ENCODE data around the gene ZNF708. TPM values are rescaled to one million over a fixed set of nuclear protein-coding genes. Genes with fewer than 3 reads are reported as not detected.

ZNF708 gene
- 10 to 100 TPM; 30.7 to 30.8 TPM for total RNA-seq
- polyA plus RNA-seq (2013, experiment 1 of 2) = 22.1 TPM
- 24.5 TPM for polyA plus RNA-seq (2013, experiment 2 of 2)
- long read RNA-seq, experiment 1, partial matches to known transcripts = 1 of 4 reads
- long read RNA-seq, experiment 1, other reads (novel, unspliced or antisense) = 3 of 4 reads
- long read RNA-seq, experiment 2, partial matches to known transcripts = 1 of 4 reads
- long read RNA-seq, experiment 2, other reads (novel, unspliced or antisense) = 1 of 4 reads
- long read RNA-seq, experiment 3, full-length matches to known transcripts = 17 of 28 reads
- long read RNA-seq, experiment 3, partial matches to known transcripts = 0 of 28 reads
- long read RNA-seq, experiment 3, other reads (novel, unspliced or antisense) = 11 of 28 reads
- long read RNA-seq, experiment 4, full-length matches to known transcripts = 2 of 3 reads
- long read RNA-seq, experiment 4, partial matches to known transcripts = 0 of 3 reads
- long read RNA-seq, experiment 4, other reads (novel, unspliced or antisense) = 1 of 3 reads

DNA sequence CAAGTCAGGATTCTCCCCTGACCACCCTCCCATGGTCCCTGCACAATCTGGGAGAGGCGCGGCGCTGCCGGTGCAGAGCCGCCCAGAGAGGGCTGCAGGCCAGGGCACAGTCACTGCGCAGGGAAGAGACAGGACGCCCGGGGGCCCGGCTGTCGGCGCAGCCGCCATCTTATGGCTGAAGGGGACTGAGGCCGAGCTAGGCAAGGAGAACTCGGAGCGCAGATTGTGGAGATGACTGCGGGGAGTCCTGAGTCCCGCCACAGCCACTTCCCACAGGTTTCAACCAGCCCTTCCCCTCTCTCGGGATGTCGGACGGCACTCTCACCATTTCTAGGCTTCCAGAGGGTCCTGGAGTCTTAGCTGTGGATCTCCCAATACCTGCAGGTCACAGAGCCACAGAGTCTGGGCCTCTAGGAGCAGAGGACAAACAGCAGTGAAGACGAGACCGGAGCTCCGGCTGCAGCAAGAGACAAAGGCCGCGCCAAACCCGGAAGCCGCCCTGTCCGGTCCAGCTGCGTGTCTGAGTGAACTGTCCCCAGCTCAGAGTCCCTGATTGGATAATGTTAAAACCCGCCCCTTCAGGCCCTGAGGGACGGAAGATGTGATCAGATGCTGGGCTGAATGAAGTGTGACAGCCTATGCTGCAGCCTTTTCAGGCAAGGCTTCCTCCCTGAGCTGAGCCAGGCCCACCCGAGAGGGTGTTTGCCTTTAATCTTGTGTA, at the start of gene ZNF708:
TSS of gene ZNF708 (minus strand) at position 526 of the 721 bp plus-strand sequence. CDS start at position 328, 198 bp downstream.
- H3K9me3 ChIP-seq (ENCODE audit: control insufficient read depth, low read length) = peaks cover 41% of the 10 kb centered on the region
- Mint-ChIP-seq H3K4me3 (peak within 1 kb of the TSS; percentile 97), H3K9me3 (peaks cover 38% of the 10 kb centered on the region), H3K27ac (peak within 1 kb of the TSS; percentile 99), H3K27me3 (ENCODE audit: insufficient read depth) (no peaks in the 10 kb centered on the region), H3K36me3 (ENCODE audit: low read depth) (peaks cover 34% of the 10 kb centered on the region), H3K4me1 (peaks cover 6% of the 10 kb centered on the region)
- H3K9ac ChIP-seq (ENCODE audit: extremely low read depth, low read length, poor library complexity, severe bottlenecking) = peak within 1 kb of the TSS; percentile 94
- 0% methylated on average over 15 to 31 of the region's 32 CpGs for WGBS, 2 experiments (ENCODE audit: insufficient coverage in 1 of 2, insufficient read length in 1 of 2)
- peaks cover 24% of the 10 kb centered on the region for H3K36me3 ChIP-seq (ENCODE audit: control insufficient read depth, insufficient read depth, low read length)
- DNase-seq = peak; percentile 95
- peak within 1 kb of the TSS; percentile 99 for H3K27ac ChIP-seq (ENCODE audit: low read depth, low read length)
- TF ChIP-seq CTCF (conservative IDR thresholded peaks at IDR 0.05) = no peak
- H3K4me1 ChIP-seq (ENCODE audit: control insufficient read depth, insufficient read depth, low read length) = no peaks in the 10 kb centered on the region
- peak within 1 kb of the TSS; percentile 90 for H3K4me3 ChIP-seq (ENCODE audit: low read length)
- no peaks in the 10 kb centered on the region for H3K27me3 ChIP-seq (ENCODE audit: control insufficient read depth, insufficient read depth, low read length, poor library complexity, severe bottlenecking)

DNA sequence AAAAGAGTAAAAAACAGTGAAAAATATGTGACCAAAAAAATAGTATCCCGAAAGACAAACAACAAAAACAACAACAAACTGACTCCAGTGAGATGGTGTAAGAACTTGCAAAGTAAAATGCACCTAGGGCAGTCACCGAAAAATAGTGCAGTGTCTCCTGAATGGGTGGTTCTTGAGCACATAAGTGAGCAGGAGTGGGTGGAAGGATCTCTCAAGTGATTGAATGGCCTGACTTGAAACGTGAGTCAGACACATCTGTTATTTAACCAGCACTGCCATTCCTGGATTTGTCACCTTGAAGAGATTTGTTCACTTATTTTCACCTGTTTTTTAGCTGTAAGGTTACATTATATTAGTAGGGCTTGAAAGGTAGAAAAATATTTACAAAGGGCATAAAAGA, 33.1 kb upstream of the ZNF708 start:
- Histone ChIP-seq H3K4me3 (ENCODE audit: low read length) (no peak overlapping the region), H3K27me3 (ENCODE audit: control insufficient read depth, insufficient read depth, low read length, poor library complexity, severe bottlenecking) (no peaks in the 10 kb centered on the region), H3K27ac (ENCODE audit: low read depth, low read length) (no peak overlapping the region), H3K36me3 (ENCODE audit: control insufficient read depth, insufficient read depth, low read length) (peaks cover 67% of the 10 kb centered on the region), H3K9ac (ENCODE audit: extremely low read depth, low read length, poor library complexity, severe bottlenecking) (no peak overlapping the region), H3K4me1 (ENCODE audit: control insufficient read depth, insufficient read depth, low read length) (no peaks in the 10 kb centered on the region), H3K9me3 (ENCODE audit: control insufficient read depth, low read length) (peaks cover 56% of the 10 kb centered on the region)
- peaks cover 62% of the 10 kb centered on the region for H3K36me3 Mint-ChIP-seq (ENCODE audit: low read depth)
- WGBS, 2 experiments (ENCODE audit: insufficient coverage in 1 of 2, insufficient read length in 1 of 2) = 90 to 98% methylated on average over 1 to 3 of the region's 3 CpGs
- peaks cover 4% of the 10 kb centered on the region for H3K9me3 Mint-ChIP-seq
- H3K4me3 Mint-ChIP-seq = no peak overlapping the region
- peaks cover 5% of the 10 kb centered on the region for H3K4me1 Mint-ChIP-seq
- peak overlapping the region; percentile 55 for H3K27ac Mint-ChIP-seq
- H3K27me3 Mint-ChIP-seq (ENCODE audit: insufficient read depth) = no peaks in the 10 kb centered on the region
- no peak for DNase-seq
- no peak for TF ChIP-seq CTCF (conservative IDR thresholded peaks at IDR 0.05)

- peaks cover 34% of the 10 kb centered on the region for H3K36me3 Mint-ChIP-seq (ENCODE audit: low read depth)
- Histone ChIP-seq H3K4me3 (ENCODE audit: low read length) (peak within 1 kb of the TSS; percentile 95), H3K27ac (ENCODE audit: low read depth, low read length) (peak within 1 kb of the TSS; percentile 99), H3K9me3 (ENCODE audit: control insufficient read depth, low read length) (peaks cover 34% of the 10 kb centered on the region), H3K9ac (ENCODE audit: extremely low read depth, low read length, poor library complexity, severe bottlenecking) (peak within 1 kb of the TSS; percentile 98), H3K27me3 (ENCODE audit: control insufficient read depth, insufficient read depth, low read length, poor library complexity, severe bottlenecking) (no peaks in the 10 kb centered on the region), H3K36me3 (ENCODE audit: control insufficient read depth, insufficient read depth, low read length) (peaks cover 37% of the 10 kb centered on the region), H3K4me1 (ENCODE audit: control insufficient read depth, insufficient read depth, low read length) (no peaks in the 10 kb centered on the region)
- peaks cover 5% of the 10 kb centered on the region for H3K4me1 Mint-ChIP-seq
- H3K9me3 Mint-ChIP-seq = peaks cover 10% of the 10 kb centered on the region
- TF ChIP-seq CTCF (conservative IDR thresholded peaks at IDR 0.05) = no peak
- peak; percentile 98 for DNase-seq
- 0% methylated on average over 9 to 36 of the region's 36 CpGs for WGBS, 2 experiments (ENCODE audit: insufficient coverage in 1 of 2, insufficient read length in 1 of 2)
- peak within 1 kb of the TSS; percentile 99 for H3K4me3 Mint-ChIP-seq
- peak within 1 kb of the TSS; percentile 100 for H3K27ac Mint-ChIP-seq
- H3K27me3 Mint-ChIP-seq (ENCODE audit: insufficient read depth) = no peaks in the 10 kb centered on the region
Observed at GRCh38 chr19:21358768-21359451, 29.7 kb upstream of the ZNF708 start, which contains the start of gene ZNF738. TSS of gene ZNF738 (plus strand) at chr19:21359000. CDS start at chr19:21359141, 141 bp downstream.
